Keratinocyte (primary cell): ENCODE data around the gene DPH2.
A peak's percentile ranks its signal among the peaks of the same experiment; 100 is the strongest.

ENCODE experiments used
- EZH2 ChIP-seq: IDR thresholded peaks from one replicate; pipeline ENCODE4 v1.6.1; 2012; ENCODE audit warnings: inconsistent platforms, mild to moderate bottlenecking, low read length, moderate library complexity
- TF ChIP-seq, protein P1 (sequence below), 3 experiments: IDR thresholded peaks in 1 of 3; conservative IDR thresholded peaks in 1 of 3; optimal IDR thresholded peaks in 1 of 3; 2 replicates in 2 of 3; 3 replicates in 1 of 3; pipeline versions ENCODE3 to v1.5.1; 2011; ENCODE audit warnings: low read length in 3 of 3, mild to moderate bottlenecking in 3 of 3, moderate library complexity in 2 of 3, control low read depth in 1 of 3, inconsistent platforms in 1 of 3; ENCODE audit not compliant: insufficient read depth in 2 of 3; ENCODE audit errors: extremely low read depth in 1 of 3

DNA sequence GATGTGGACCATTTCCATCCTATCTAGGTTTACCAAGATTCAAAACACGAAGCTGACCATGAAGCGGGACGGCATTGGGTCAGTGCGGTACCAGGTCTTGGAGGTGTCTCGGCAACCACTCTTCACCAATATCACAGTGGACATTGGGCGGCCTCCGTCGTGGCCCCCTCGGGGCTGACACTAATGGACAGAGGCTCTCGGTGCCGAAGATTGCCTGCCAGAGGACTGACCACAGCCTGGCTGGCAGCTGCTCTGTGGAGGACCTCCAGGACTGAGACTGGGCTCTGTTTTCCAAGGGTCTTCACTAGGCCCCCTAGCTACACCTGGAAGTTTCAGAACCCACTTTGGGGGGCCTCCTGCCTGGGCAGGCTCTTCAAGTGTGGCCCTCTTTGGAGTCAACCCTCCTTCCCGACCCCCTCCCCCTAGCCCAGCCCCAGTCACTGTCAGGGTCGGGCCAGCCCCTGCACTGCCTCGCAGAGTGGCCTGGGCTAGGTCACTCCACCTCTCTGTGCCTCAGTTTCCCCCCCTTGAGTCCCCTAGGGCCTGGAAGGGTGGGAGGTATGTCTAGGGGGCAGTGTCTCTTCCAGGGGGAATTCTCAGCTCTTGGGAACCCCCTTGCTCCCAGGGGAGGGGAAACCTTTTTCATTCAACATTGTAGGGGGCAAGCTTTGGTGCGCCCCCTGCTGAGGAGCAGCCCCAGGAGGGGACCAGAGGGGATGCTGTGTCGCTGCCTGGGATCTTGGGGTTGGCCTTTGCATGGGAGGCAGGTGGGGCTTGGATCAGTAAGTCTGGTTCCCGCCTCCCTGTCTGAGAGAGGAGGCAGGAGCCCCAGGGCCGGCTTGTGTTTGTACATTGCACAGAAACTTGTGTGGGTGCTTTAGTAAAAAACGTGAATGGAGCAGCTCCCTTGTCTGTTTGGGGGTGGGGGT, 20.7 kb downstream of the DPH2 start:
- TF ChIP-seq, protein P1, sequence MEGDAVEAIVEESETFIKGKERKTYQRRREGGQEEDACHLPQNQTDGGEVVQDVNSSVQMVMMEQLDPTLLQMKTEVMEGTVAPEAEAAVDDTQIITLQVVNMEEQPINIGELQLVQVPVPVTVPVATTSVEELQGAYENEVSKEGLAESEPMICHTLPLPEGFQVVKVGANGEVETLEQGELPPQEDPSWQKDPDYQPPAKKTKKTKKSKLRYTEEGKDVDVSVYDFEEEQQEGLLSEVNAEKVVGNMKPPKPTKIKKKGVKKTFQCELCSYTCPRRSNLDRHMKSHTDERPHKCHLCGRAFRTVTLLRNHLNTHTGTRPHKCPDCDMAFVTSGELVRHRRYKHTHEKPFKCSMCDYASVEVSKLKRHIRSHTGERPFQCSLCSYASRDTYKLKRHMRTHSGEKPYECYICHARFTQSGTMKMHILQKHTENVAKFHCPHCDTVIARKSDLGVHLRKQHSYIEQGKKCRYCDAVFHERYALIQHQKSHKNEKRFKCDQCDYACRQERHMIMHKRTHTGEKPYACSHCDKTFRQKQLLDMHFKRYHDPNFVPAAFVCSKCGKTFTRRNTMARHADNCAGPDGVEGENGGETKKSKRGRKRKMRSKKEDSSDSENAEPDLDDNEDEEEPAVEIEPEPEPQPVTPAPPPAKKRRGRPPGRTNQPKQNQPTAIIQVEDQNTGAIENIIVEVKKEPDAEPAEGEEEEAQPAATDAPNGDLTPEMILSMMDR (optimal IDR thresholded peaks at IDR 0.05 in 1 of 3, IDR thresholded peaks at IDR 0.05 in 1 of 3, conservative IDR thresholded peaks at IDR 0.05 in 1 of 3; ENCODE audit: extremely low read depth in 1 of 3, insufficient read depth in 2 of 3, low read length in 3 of 3) = peak in 1 of 3 experiments; percentile 32
- no peak for TF ChIP-seq EZH2
